GM23338 (cell line): ENCODE measurements around the gene PYCR2. TPM values are rescaled to one million over a fixed set of nuclear protein-coding genes. Genes with fewer than 3 reads are reported as not detected.

Source experiments
- ATAC-seq: fragments of 200-7000 bp; cut with Tn5 transposase; 3 replicates; pipeline ENCODE4 v1.9.1; 2020
- DNase-seq: peaks from one replicate; pipeline ENCODE4 v3.0.0-alpha.2; 2015; ENCODE audit warnings: low spot score
- H2AFZ ChIP-seq: fragments of 200-600 bp; sonication (generic); 2 replicates; pipeline ENCODE4 v1.8.0; 2016; ENCODE audit warnings: antibody characterized with exemption, mild to moderate bottlenecking, moderate library complexity
- H3F3A ChIP-seq: fragments of 200-600 bp; sonication (generic); replicated peaks from 2 replicates; pipeline ENCODE4 v1.8.0; 2017; ENCODE audit warnings: antibody characterized with exemption, mixed run types, low read depth
- H3K27ac ChIP-seq: fragments of 200-600 bp; sonication (generic); 2 replicates; pipeline ENCODE4 v1.6.1; 2016; ENCODE audit warnings: low read depth
- H3K27me3 ChIP-seq: fragments of 200-600 bp; sonication (generic); 2 replicates; pipeline ENCODE4 v1.8.0; 2016; ENCODE audit warnings: mild to moderate bottlenecking, mixed run types, moderate library complexity; ENCODE audit not compliant: insufficient read depth
- H3K36me3 ChIP-seq: fragments of 200-600 bp; sonication (generic); 2 replicates; pipeline ENCODE4 v1.8.0; 2016; ENCODE audit warnings: mild to moderate bottlenecking; ENCODE audit not compliant: insufficient read depth
- H3K4me1 ChIP-seq: fragments of 200-600 bp; sonication (generic); 2 replicates; pipeline ENCODE4 v1.8.0; 2016; ENCODE audit warnings: mild to moderate bottlenecking, moderate library complexity; ENCODE audit not compliant: insufficient read depth
- H3K4me2 ChIP-seq: fragments of 200-600 bp; sonication (generic); 2 replicates; pipeline ENCODE4 v1.7.1; 2017; ENCODE audit warnings: mixed run types
- H3K4me3 ChIP-seq: fragments of 200-600 bp; sonication (generic); 2 replicates; pipeline ENCODE4 v1.6.1; 2016; ENCODE audit warnings: mixed run types
- H3K79me2 ChIP-seq: fragments of 200-600 bp; sonication (generic); replicated peaks from 2 replicates; pipeline ENCODE4 v1.8.0; 2017; ENCODE audit warnings: mild to moderate bottlenecking; ENCODE audit not compliant: insufficient read depth
- H3K9me2 ChIP-seq: fragments of 200-600 bp; sonication (generic); 2 replicates; pipeline ENCODE4 v1.8.0; 2017; ENCODE audit not compliant: insufficient read depth
- H4K20me1 ChIP-seq: fragments of 200-600 bp; sonication (generic); replicated peaks from 2 replicates; pipeline ENCODE4 v1.8.0; 2017; ENCODE audit warnings: mild to moderate bottlenecking; ENCODE audit not compliant: insufficient read depth
- H3K27ac Mint-ChIP-seq: 2 replicates; pipeline ENCODE4 v1.8.0; 2020; ENCODE audit warnings: inconsistent platforms, mild to moderate bottlenecking, moderate library complexity, mixed read lengths
- H3K27me3 Mint-ChIP-seq: 3 replicates; pipeline ENCODE4 v1.8.0; 2022; ENCODE audit warnings: low read depth, mild to moderate bottlenecking, moderate library complexity, mixed read lengths, inconsistent platforms; ENCODE audit not compliant: insufficient read depth, poor library complexity
- H3K36me3 Mint-ChIP-seq: 3 replicates; pipeline ENCODE4 v1.8.0; 2021; ENCODE audit warnings: low read depth, mild to moderate bottlenecking, inconsistent platforms, moderate library complexity, mixed read lengths
- H3K4me1 Mint-ChIP-seq: 3 replicates; pipeline ENCODE4 v1.8.0; 2020; ENCODE audit warnings: mild to moderate bottlenecking, inconsistent platforms, mixed read lengths
- H3K4me3 Mint-ChIP-seq: 3 replicates; pipeline ENCODE4 v1.8.0; 2021; ENCODE audit warnings: moderate library complexity, mild to moderate bottlenecking, inconsistent platforms, mixed read lengths
- H3K9me3 Mint-ChIP-seq: 3 replicates; pipeline ENCODE4 v1.8.0; 2020; ENCODE audit warnings: moderate library complexity, mild to moderate bottlenecking, inconsistent platforms, mixed read lengths
- CREB1 ChIP-seq: fragments of 250-450 bp; sonication (Bioruptor Pico); IDR thresholded peaks from 2 replicates; pipeline ENCODE4 v1.5.0; 2020; ENCODE audit warnings: low read depth, mild to moderate bottlenecking, moderate library complexity
- ETS1 ChIP-seq: IDR thresholded peaks from 2 replicates; pipeline ENCODE4 v1.6.1; 2016; ENCODE audit warnings: antibody characterized with exemption
- EZH2phosphoT487 ChIP-seq: fragments of 200-600 bp; sonication (generic); IDR thresholded peaks from one replicate; pipeline ENCODE4 v1.8.1; 2018; ENCODE audit warnings: antibody characterized with exemption; ENCODE audit not compliant: unreplicated experiment
- JUNB ChIP-seq: IDR thresholded peaks from one replicate; pipeline ENCODE4 v1.6.1; 2016; ENCODE audit warnings: antibody characterized with exemption; ENCODE audit not compliant: unreplicated experiment
- NANOG ChIP-seq: IDR thresholded peaks from 2 replicates; pipeline ENCODE4 v1.6.1; 2016; ENCODE audit warnings: antibody characterized with exemption, borderline replicate concordance
- POLR2AphosphoS5 ChIP-seq: IDR thresholded peaks from 2 replicates; pipeline ENCODE4 v1.6.1; 2016; ENCODE audit warnings: antibody characterized with exemption, low read depth
- REST ChIP-seq: IDR thresholded peaks from one replicate; pipeline ENCODE4 v1.6.1; 2018; ENCODE audit warnings: antibody characterized with exemption; ENCODE audit not compliant: unreplicated experiment
- STAT1 ChIP-seq: IDR thresholded peaks from one replicate; pipeline ENCODE4 v1.6.1; 2016; ENCODE audit warnings: antibody characterized with exemption; ENCODE audit not compliant: unreplicated experiment
- ZNF114 ChIP-seq: fragments of 250-450 bp; sonication (Bioruptor Pico); IDR thresholded peaks from 2 replicates; pipeline ENCODE4 v1.5.0; 2020; ENCODE audit warnings: mild to moderate bottlenecking, moderate library complexity
- ZNF331 ChIP-seq: fragments of 250-450 bp; sonication (Bioruptor Pico); IDR thresholded peaks from 2 replicates; pipeline ENCODE4 v1.5.0; 2020; ENCODE audit warnings: low read depth, mild to moderate bottlenecking, moderate library complexity
- ZNF462 ChIP-seq: fragments of 250-450 bp; sonication (Bioruptor Pico); IDR thresholded peaks from 2 replicates; pipeline ENCODE4 v1.5.0; 2020; ENCODE audit warnings: mild to moderate bottlenecking, moderate library complexity
- polyA plus RNA-seq: library from polyadenylated mRNA; unstranded; fragments of >200 nt; fragmentation: Nextera tagmentation; extraction: Ambion mirVana; gene quantifications from 2 replicates; pipeline ENCODE4 v1.2.1, GENCODE V29; 2016
- total RNA-seq: library from RNA; depleted of rRNA; stranded (reverse); fragments of >200 nt; shearing (Covaris generic); gene quantifications from 2 replicates; pipeline ENCODE4 v1.2.3, GENCODE V29; 2014
- TF ChIP-seq, protein P1 (sequence below), 2 experiments: fragments of 200-600 bp in 1 of 2; sonication (generic) in 1 of 2; conservative IDR thresholded peaks; 2 replicates each; pipeline versions ENCODE4 v1.5.1 to v1.6.1; 2016 to 2017; ENCODE audit warnings: antibody characterized with exemption in 2 of 2, low read depth in 2 of 2, mild to moderate bottlenecking in 2 of 2, moderate library complexity in 1 of 2

The PYCR2 gene
- total and polyA plus RNA-seq, 2 experiments from 2014 or later = 89.1 to 109 TPM

DNA sequence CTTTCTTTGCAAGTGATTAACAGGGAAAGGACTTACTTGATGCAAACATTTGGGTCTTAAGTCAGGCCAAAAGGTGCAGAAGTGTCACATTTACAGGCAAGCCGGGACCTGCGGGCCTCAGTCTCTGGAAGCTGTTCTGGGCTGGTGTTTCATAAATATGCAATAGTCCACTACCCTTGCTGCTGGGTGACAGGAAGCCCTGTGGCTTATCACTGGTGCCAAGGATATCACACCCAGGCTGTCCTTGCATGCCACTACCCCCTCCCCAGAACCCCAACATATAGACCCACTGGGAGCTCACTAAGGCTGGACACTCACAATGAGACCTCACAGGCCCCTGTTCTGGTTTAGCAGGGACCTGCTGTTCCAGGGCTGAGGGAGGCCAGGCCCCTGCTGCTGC lies 20.3 kb upstream of the PYCR2 start (continued):
- TF ChIP-seq ZNF462 (CRISPR knock-in tag) = no peak
- TF ChIP-seq ETS1 = no peak
- no peak for TF ChIP-seq POLR2AphosphoS5

DNA sequence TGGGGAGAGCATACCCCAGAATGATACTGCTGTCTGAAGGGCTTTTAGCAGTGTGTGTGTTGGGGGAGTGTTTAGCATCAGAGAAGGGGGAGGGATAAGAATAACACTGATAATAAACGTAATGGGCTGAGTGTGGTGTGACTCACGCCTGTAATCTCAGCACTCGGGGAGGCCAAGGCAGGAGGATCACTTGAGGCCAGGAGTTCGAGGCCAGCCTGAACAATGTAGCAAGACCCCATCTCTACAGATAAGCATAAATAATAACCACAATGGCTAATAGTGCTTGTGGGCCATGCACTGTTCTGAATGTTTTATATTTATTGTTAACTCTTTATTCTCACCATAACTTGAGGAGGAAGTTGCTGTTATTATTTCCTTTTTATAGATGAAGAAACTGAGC lies 19.5 kb upstream of the PYCR2 start:
- Mint-ChIP-seq H3K36me3 (no peaks in the 10 kb centered on the region), H3K27ac (no peak overlapping the region)
- peaks cover 5% of the 10 kb centered on the region; the same call in 1 of the 2 replicates for H3K79me2 ChIP-seq
- TF ChIP-seq EZH2phosphoT487 (no peak), REST (no peak), ZNF114 (no peak), NANOG (no peak), ETS1 (no peak), POLR2AphosphoS5 (no peak), JUNB (no peak), STAT1 (no peak), ZNF331 (CRISPR knock-in tag) (no peak), CREB1 (no peak)
- TF ChIP-seq, protein P1, sequence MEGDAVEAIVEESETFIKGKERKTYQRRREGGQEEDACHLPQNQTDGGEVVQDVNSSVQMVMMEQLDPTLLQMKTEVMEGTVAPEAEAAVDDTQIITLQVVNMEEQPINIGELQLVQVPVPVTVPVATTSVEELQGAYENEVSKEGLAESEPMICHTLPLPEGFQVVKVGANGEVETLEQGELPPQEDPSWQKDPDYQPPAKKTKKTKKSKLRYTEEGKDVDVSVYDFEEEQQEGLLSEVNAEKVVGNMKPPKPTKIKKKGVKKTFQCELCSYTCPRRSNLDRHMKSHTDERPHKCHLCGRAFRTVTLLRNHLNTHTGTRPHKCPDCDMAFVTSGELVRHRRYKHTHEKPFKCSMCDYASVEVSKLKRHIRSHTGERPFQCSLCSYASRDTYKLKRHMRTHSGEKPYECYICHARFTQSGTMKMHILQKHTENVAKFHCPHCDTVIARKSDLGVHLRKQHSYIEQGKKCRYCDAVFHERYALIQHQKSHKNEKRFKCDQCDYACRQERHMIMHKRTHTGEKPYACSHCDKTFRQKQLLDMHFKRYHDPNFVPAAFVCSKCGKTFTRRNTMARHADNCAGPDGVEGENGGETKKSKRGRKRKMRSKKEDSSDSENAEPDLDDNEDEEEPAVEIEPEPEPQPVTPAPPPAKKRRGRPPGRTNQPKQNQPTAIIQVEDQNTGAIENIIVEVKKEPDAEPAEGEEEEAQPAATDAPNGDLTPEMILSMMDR (conservative IDR thresholded peaks at IDR 0.05; ENCODE audit: low read depth in 2 of 2) = no peak

More for the DNA sequence above, 19.5 kb upstream of the PYCR2 start:
- DNase-seq (no peak), ATAC-seq (no peak)
- Histone ChIP-seq H3K4me1 (peaks cover 63% of the 10 kb centered on the region), H3K9me2 (no peaks in the 10 kb centered on the region), H3K27ac (no peak overlapping the region), H3K36me3 (no peaks in the 10 kb centered on the region), H3K4me2 (no peak overlapping the region), H4K20me1 (no peaks in the 10 kb centered on the region), H3K4me3 (no peak overlapping the region), H3F3A (peaks cover 32% of the 10 kb centered on the region), H3K27me3 (peaks cover 4% of the 10 kb centered on the region; the same call in 1 of the 2 replicates), H2AFZ (no peak overlapping the region)
- no peaks in the 10 kb centered on the region for H3K9me3 Mint-ChIP-seq
- H3K4me1 Mint-ChIP-seq = peaks cover 63% of the 10 kb centered on the region
- no peak overlapping the region for H3K4me3 Mint-ChIP-seq
- peaks cover 36% of the 10 kb centered on the region for H3K27me3 Mint-ChIP-seq
